KOPT-K1 (cell line): ENCODE data around the gene DBNL.

Source experiments
- H3K27ac ChIP-seq: fragments of 200-600 bp; sonication (generic); 2 replicates; pipeline ENCODE4 v1.5.1; 2016; ENCODE audit warnings: antibody characterized with exemption, mild to moderate bottlenecking, low read depth, low read length; ENCODE audit not compliant: poor library complexity, severe bottlenecking
- H3K36me3 ChIP-seq: fragments of 200-600 bp; sonication (generic); 2 replicates; pipeline ENCODE4 v1.5.1; 2017; ENCODE audit warnings: antibody characterized with exemption, mild to moderate bottlenecking, low read length, moderate library complexity; ENCODE audit not compliant: insufficient read depth
- H3K9me3 ChIP-seq: fragments of 200-600 bp; sonication (generic); 2 replicates; pipeline ENCODE4 v1.5.1; 2017; ENCODE audit warnings: antibody characterized with exemption, low read length, mild to moderate bottlenecking; ENCODE audit not compliant: insufficient read depth, poor library complexity, severe bottlenecking

DBNL gene

DNA sequence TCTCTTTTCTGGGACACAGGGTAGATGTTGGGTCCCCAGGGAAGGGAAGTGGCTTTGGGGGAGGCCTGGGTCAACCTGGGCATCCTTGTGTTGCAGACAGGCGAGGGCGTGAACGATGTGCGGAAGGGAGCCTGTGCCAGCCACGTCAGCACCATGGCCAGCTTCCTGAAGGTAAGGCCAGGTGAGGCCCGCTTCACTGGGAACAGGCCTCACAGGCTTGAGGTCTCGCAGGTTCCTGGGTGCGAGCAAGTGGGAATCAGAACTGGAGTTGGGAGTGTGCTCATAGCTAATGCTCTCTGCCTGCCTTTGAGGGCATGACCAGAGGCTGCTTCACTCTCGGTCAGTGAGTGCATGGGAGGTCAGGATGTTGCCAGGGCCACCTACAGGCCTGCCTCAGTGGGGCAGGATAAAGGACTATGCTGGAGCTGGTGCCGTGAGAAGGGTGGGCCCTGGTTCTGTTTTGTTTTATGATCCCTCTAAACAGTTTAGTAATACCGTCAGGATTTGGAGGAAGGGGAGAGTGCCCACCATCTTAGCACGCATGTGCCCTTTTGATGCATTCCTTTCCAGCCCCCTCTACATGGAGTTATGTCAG is 8.4 kb downstream of the DBNL start:
- Histone ChIP-seq H3K27ac (no peak overlapping the region), H3K9me3 (no peaks in the 10 kb centered on the region), H3K36me3 (peaks cover 99% of the 10 kb centered on the region)

GRCh38 chr7:44056681-44057080 is 12.2 kb downstream of the DBNL start:
- peaks cover 100% of the 10 kb centered on the region for H3K36me3 ChIP-seq
- no peaks in the 10 kb centered on the region for H3K9me3 ChIP-seq
- H3K27ac ChIP-seq: no peak overlapping the region

- Histone ChIP-seq H3K36me3 (peaks cover 100% of the 10 kb centered on the region), H3K9me3 (no peaks in the 10 kb centered on the region), H3K27ac (no peak overlapping the region)
These were observed 12.8 kb downstream of the DBNL start for GRCh38 chr7:44057181-44057848.

GRCh38 chr7:44057849-44058758 is 13.6 kb downstream of the DBNL start:
- no peaks in the 10 kb centered on the region for H3K9me3 ChIP-seq
- peaks cover 100% of the 10 kb centered on the region for H3K36me3 ChIP-seq
- no peak overlapping the region for H3K27ac ChIP-seq

DNA sequence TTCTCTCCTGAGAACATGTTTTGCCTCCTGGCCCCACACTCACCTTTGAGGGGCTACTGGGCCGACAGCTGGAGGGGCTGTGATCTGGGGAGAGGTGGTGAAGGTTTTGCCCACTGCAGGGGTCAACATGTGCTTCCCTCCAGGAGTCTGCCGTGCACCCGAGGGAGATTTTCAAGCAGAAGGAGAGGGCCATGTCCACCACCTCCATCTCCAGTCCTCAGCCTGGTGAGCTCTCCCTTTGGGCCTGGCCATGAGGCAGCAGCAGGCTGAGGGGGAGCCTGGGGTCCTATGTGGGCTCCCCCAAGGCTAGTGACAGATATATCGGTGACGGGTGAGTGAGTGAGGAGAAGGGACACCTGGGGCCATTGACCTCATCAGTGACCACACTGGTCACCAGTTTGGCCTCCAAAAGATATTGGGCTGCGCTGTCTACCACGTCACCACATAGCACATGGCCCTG is 14.3 kb downstream of the DBNL start:
- Histone ChIP-seq H3K27ac (no peak overlapping the region), H3K9me3 (no peaks in the 10 kb centered on the region), H3K36me3 (peaks cover 94% of the 10 kb centered on the region)

- H3K9me3 ChIP-seq: no peaks in the 10 kb centered on the region
- H3K27ac ChIP-seq: no peak overlapping the region
- H3K36me3 ChIP-seq: peaks cover 87% of the 10 kb centered on the region
These were observed 15.0 kb downstream of the DBNL start for GRCh38 chr7:44059219-44060090.

GRCh38 chr7:44060091-44060947 is 15.8 kb downstream of the DBNL start:
- Histone ChIP-seq H3K36me3 (peaks cover 78% of the 10 kb centered on the region), H3K9me3 (no peaks in the 10 kb centered on the region), H3K27ac (no peak overlapping the region)

- Histone ChIP-seq H3K9me3 (no peaks in the 10 kb centered on the region), H3K27ac (no peak overlapping the region), H3K36me3 (peaks cover 70% of the 10 kb centered on the region)
These were observed 16.6 kb downstream of the DBNL start for GRCh38 chr7:44060948-44061644.

- Histone ChIP-seq H3K36me3 (peaks cover 64% of the 10 kb centered on the region), H3K27ac (no peak overlapping the region), H3K9me3 (no peaks in the 10 kb centered on the region)
These were observed 17.2 kb downstream of the DBNL start for GRCh38 chr7:44061645-44062179.

- Histone ChIP-seq H3K27ac (no peak overlapping the region), H3K9me3 (no peaks in the 10 kb centered on the region), H3K36me3 (peaks cover 58% of the 10 kb centered on the region)
These were observed 17.8 kb downstream of the DBNL start for GRCh38 chr7:44062180-44062902.

DNA sequence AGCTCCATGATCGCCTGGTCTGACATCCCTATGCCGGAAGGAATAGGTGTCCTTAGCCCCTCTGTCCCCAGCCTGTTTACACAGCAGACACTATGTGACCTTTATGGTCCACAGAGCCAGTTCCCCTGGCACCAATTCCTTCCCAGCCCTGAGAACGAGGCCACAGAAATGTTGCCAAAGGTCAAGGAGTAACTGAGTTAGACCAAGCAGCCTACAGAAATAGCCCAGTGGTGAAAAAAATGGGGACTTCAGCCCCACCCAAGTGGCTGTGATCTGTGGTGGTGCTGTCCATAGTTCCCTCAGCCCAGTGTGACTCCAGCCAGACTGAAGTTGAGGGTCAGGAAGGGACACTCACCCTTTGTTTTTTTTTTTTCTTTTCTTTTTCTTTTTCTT is 18.4 kb downstream of the DBNL start:
- Histone ChIP-seq H3K27ac (no peak overlapping the region), H3K36me3 (peaks cover 57% of the 10 kb centered on the region), H3K9me3 (no peaks in the 10 kb centered on the region)

DNA sequence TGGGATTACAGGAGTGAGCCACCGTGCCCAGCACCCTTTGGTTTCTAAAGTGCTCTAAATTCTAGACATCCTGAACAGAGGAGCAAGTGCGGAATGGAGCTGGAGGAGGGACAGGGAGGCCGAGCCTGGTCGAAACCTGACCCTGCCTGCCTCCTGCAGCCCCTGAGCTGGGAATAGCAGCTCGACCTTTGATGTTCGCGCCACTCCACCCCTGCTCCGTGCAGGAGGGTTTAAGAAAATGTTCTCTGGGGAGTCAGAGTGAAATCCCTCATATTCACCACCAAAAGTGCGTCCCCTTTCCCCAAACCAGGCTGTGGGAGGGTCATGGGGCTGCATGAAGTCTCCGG is 19.0 kb downstream of the DBNL start:
- Histone ChIP-seq H3K27ac (no peak overlapping the region), H3K36me3 (peaks cover 57% of the 10 kb centered on the region), H3K9me3 (no peaks in the 10 kb centered on the region)
